KBM-7 (cell line): ENCODE data around the gene SCN1A.

Experiments
- DNase-seq: peaks from one replicate; pipeline ENCODE4 v3.0.0-alpha.2; 2015
- in situ Hi-C: fragments of 300-500 bp; cut with MboI; formaldehyde crosslinking; loops from 2 replicates; pipeline ENCODE4 v1.14.3; 2020; ENCODE audit warnings: low sequenced_read_pairs, low pct_unique_long_range_greater_than_20kb, mixed read lengths

SCN1A gene

GRCh38 chr2:166090908-166091307 lies 36.9 kb downstream of the SCN1A start:
- no peak for DNase-seq

GRCh38 chr2:166090346-166090745 lies 37.5 kb downstream of the SCN1A start:
- in situ Hi-C loops = no loop called here

More at GRCh38 chr2:166090908-166091307, 36.9 kb downstream of the SCN1A start:
- in situ Hi-C loops = no loop called here

GRCh38 chr2:166088634-166089033 lies 39.2 kb downstream of the SCN1A start:
- in situ Hi-C loops = no loop called here
- DNase-seq = no peak

More at GRCh38 chr2:166090346-166090745, 37.5 kb downstream of the SCN1A start:
- no peak for DNase-seq

GRCh38 chr2:166084301-166084700 lies 43.5 kb downstream of the SCN1A start:
- in situ Hi-C loops = no loop called here

GRCh38 chr2:166082736-166083135 lies 45.1 kb downstream of the SCN1A start:
- in situ Hi-C loops = no loop called here
- no peak for DNase-seq

More at GRCh38 chr2:166084301-166084700, 43.5 kb downstream of the SCN1A start:
- no peak for DNase-seq

- DNase-seq = no peak
- in situ Hi-C loops = no loop called here
Observed at GRCh38 chr2:166081852-166082251, 46.0 kb downstream of the SCN1A start.

GRCh38 chr2:166081131-166081632 lies 46.6 kb downstream of the SCN1A start:
- no peak for DNase-seq
- in situ Hi-C loops = no loop called here

- in situ Hi-C loops = no loop called here
- DNase-seq = no peak
Observed at GRCh38 chr2:166074430-166074829, 53.4 kb downstream of the SCN1A start.

- in situ Hi-C loops = no loop called here
- no peak for DNase-seq
Observed at GRCh38 chr2:166074011-166074410, 53.8 kb downstream of the SCN1A start.

GRCh38 chr2:166070231-166070630 lies 57.6 kb downstream of the SCN1A start:
- in situ Hi-C loops = no loop called here

GRCh38 chr2:166068981-166069380 lies 58.8 kb downstream of the SCN1A start:
- in situ Hi-C loops = no loop called here
- DNase-seq = no peak

More at GRCh38 chr2:166070231-166070630, 57.6 kb downstream of the SCN1A start:
- no peak for DNase-seq

- no peak for DNase-seq
- in situ Hi-C loops = no loop called here
Observed at GRCh38 chr2:166067229-166067628, 60.6 kb downstream of the SCN1A start.

GRCh38 chr2:166060191-166060590 lies 67.6 kb downstream of the SCN1A start:
- no peak for DNase-seq
- in situ Hi-C loops = no loop called here

GRCh38 chr2:166057370-166058164 lies 70.3 kb downstream of the SCN1A start:
- in situ Hi-C loops = no loop called here
- peak; percentile 27 for DNase-seq

- DNase-seq = no peak
- in situ Hi-C loops = no loop called here
Observed at GRCh38 chr2:166044853-166045483, 82.9 kb downstream of the SCN1A start.

GRCh38 chr2:166042768-166043390 lies 84.9 kb downstream of the SCN1A start:
- DNase-seq = no peak
- in situ Hi-C loops = no loop called here

GRCh38 chr2:166042356-166042755 lies 85.5 kb downstream of the SCN1A start:
- no peak for DNase-seq
- in situ Hi-C loops = no loop called here

GRCh38 chr2:166041613-166042012 lies 86.2 kb downstream of the SCN1A start:
- in situ Hi-C loops = no loop called here
- no peak for DNase-seq

GRCh38 chr2:166032361-166032760 lies 95.5 kb downstream of the SCN1A start:
- in situ Hi-C loops = no loop called here
- no peak for DNase-seq

GRCh38 chr2:166031054-166031453 lies 96.8 kb downstream of the SCN1A start:
- in situ Hi-C loops = no loop called here
- no peak for DNase-seq
